ENCODE results near the gene TUBAL3.
A peak's percentile ranks its signal among the peaks of the same experiment; 100 is the strongest.

TUBAL3 gene

DNA sequence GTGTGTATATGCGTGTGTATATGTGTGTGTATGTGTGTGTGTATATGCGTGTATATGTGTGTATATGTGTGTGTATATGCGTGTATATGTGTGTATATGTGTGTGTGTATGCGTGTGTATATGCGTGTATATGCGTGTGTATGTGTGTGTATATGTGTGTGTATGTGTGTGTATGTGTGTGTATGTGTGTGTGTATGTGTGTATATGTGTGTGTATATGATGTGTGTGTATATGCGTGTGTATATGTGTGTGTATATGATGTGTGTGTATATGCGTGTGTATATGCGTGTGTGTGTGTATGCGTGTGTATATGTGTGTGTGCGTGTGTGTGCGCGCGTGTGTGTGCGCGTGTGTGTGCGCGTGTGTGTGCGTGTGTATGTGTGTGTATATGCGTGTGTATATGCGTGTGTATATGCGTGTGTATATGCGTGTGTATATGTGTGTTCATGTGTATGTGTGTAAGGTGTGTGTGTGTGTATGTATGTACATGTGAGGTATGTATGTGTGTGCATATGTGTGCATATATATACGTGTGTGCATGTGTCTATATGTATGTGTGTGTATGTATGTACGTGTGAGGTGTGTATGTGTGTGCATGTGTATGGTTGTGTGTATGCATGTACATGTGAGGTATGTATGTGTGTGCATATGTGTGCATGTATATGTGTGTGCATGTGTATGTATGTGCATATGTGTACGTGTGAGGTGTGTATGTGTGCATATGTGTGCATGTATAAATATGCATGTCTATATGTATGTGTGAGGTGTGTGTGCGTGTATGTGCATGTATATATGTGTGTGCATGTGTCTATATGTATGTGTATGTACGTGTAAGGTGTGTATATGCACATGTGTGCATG, 33.9 kb downstream of the TUBAL3 start:
- no peak overlapping the region for H3K4me3 ChIP-seq (ENCODE audit: low read depth, low read length)
- no peak for DNase-seq (ENCODE audit: low read depth)
- TF ChIP-seq, protein P1, sequence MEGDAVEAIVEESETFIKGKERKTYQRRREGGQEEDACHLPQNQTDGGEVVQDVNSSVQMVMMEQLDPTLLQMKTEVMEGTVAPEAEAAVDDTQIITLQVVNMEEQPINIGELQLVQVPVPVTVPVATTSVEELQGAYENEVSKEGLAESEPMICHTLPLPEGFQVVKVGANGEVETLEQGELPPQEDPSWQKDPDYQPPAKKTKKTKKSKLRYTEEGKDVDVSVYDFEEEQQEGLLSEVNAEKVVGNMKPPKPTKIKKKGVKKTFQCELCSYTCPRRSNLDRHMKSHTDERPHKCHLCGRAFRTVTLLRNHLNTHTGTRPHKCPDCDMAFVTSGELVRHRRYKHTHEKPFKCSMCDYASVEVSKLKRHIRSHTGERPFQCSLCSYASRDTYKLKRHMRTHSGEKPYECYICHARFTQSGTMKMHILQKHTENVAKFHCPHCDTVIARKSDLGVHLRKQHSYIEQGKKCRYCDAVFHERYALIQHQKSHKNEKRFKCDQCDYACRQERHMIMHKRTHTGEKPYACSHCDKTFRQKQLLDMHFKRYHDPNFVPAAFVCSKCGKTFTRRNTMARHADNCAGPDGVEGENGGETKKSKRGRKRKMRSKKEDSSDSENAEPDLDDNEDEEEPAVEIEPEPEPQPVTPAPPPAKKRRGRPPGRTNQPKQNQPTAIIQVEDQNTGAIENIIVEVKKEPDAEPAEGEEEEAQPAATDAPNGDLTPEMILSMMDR (IDR thresholded peaks at IDR 0.05; ENCODE audit: control insufficient read depth, extremely low read depth, insufficient read depth), result no peak

DNA sequence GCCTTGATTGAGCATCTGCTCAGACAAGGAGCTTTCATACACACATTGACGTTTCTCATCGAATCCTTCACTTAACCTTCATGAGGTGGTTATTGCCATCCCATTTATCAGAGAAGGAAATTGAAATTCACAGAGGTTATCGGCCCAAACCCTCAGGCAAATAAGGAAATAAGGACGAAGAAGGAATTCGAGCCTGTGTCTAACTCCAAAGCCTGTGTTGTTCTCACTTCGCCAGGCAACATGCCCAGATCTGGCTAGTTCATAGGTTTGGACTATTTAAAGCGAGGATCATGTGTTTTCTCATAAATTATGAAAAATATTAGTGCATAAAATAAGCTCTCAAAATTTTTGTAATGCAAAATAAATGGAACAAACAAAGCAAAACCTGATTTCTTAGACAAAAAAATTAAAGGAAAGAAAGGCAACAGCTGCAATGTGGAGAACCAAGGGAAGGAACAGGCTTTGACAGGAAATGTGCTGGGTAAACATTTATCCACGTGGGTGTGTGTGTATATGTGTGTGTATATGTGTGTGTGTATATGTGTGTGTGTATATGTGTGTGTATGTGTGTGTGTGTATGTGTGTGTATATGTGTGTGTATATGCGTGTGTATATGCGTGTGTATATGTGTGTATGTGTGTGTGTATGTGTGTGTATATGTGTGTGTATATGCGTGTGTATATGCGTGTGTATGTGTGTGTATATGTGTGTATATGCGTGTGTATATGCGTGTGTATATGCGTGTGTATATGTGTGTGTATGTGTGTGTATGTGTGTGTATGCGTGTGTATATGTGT, 35.1 kb downstream of the TUBAL3 start:
- peak; percentile 22 for DNase-seq (ENCODE audit: low read depth)
- TF ChIP-seq, protein P1 (IDR thresholded peaks at IDR 0.05; ENCODE audit: control insufficient read depth, extremely low read depth, insufficient read depth), result no peak
- no peak overlapping the region for H3K4me3 ChIP-seq (ENCODE audit: low read depth, low read length)

- H3K4me3 ChIP-seq (ENCODE audit: low read depth, low read length), result no peak overlapping the region
- no peak for DNase-seq (ENCODE audit: low read depth)
- TF ChIP-seq, protein P1 (IDR thresholded peaks at IDR 0.05; ENCODE audit: control insufficient read depth, extremely low read depth, insufficient read depth), result no peak
These were observed 38.7 kb downstream of the TUBAL3 start for GRCh38 chr10:5365928-5366327.

GRCh38 chr10:5364890-5365338, 39.7 kb downstream of the TUBAL3 start, which contains the start of gene UCN3:
TSS of gene UCN3 (plus strand) at chr10:5364966. CDS start at chr10:5373721, 8,755 bp downstream.
- DNase-seq (ENCODE audit: low read depth), result no peak
- TF ChIP-seq, protein P1 (IDR thresholded peaks at IDR 0.05; ENCODE audit: control insufficient read depth, extremely low read depth, insufficient read depth), result no peak
- no peak within 1 kb of the TSS for H3K4me3 ChIP-seq (ENCODE audit: low read depth, low read length)

GRCh38 chr10:5364374-5364773, 40.3 kb downstream of the TUBAL3 start:
- TF ChIP-seq, protein P1 (IDR thresholded peaks at IDR 0.05; ENCODE audit: control insufficient read depth, extremely low read depth, insufficient read depth), result no peak

GRCh38 chr10:5362873-5363272, 41.8 kb downstream of the TUBAL3 start:
- no peak for DNase-seq (ENCODE audit: low read depth)
- TF ChIP-seq, protein P1 (IDR thresholded peaks at IDR 0.05; ENCODE audit: control insufficient read depth, extremely low read depth, insufficient read depth), result no peak
- no peak overlapping the region for H3K4me3 ChIP-seq (ENCODE audit: low read depth, low read length)

More at GRCh38 chr10:5364374-5364773, 40.3 kb downstream of the TUBAL3 start:
- DNase-seq (ENCODE audit: low read depth), result no peak
- H3K4me3 ChIP-seq (ENCODE audit: low read depth, low read length), result no peak overlapping the region
